HG02973 (cell line): ENCODE data around the gene ATXN2.
"Not testable (repeated sequence)": the region's sequence is repeated elsewhere in the genome, so short reads cannot be mapped to it uniquely, and the experiment has no call there.

Experiments used
- ATAC-seq: cut with Tn5 transposase; IDR thresholded peaks from one replicate; pipeline ENCODE4 v1.9.1; 2021; ENCODE audit warnings: moderate library complexity; ENCODE audit not compliant: unreplicated experiment

Gene ATXN2

GRCh38 chr12:111600205-111600642 is 1.1 kb upstream of the ATXN2 start:
- no peak for ATAC-seq

GRCh38 chr12:111599453-111600204 is 514 bp upstream of the ATXN2 start:
- peak; percentile 58 for ATAC-seq

- no peak for ATAC-seq
These were observed 1.1 kb downstream of the ATXN2 start for GRCh38 chr12:111597831-111598636.

- ATAC-seq, result no peak
These were observed 1.9 kb downstream of the ATXN2 start for GRCh38 chr12:111596985-111597830.

GRCh38 chr12:111595341-111595835 is 3.7 kb downstream of the ATXN2 start:
- ATAC-seq, result not testable (repeated sequence)

- not testable (repeated sequence) for ATAC-seq
These were observed 7.6 kb downstream of the ATXN2 start for GRCh38 chr12:111591399-111592010.

- no peak for ATAC-seq
These were observed 8.6 kb downstream of the ATXN2 start for GRCh38 chr12:111590552-111590951.

GRCh38 chr12:111589601-111590000 is 9.5 kb downstream of the ATXN2 start:
- no peak for ATAC-seq

- ATAC-seq, result no peak
These were observed 11.1 kb downstream of the ATXN2 start for GRCh38 chr12:111588010-111588409.

- ATAC-seq, result no peak
These were observed 12.1 kb downstream of the ATXN2 start for GRCh38 chr12:111586986-111587385.

GRCh38 chr12:111585690-111586089 is 13.4 kb downstream of the ATXN2 start:
- no peak for ATAC-seq

GRCh38 chr12:111584959-111585358 is 14.2 kb downstream of the ATXN2 start:
- ATAC-seq, result no peak

GRCh38 chr12:111583506-111583905 is 15.6 kb downstream of the ATXN2 start:
- ATAC-seq, result not testable (repeated sequence)

- no peak for ATAC-seq
These were observed 16.9 kb downstream of the ATXN2 start for GRCh38 chr12:111582133-111582747.

- no peak for ATAC-seq
These were observed 17.5 kb downstream of the ATXN2 start for GRCh38 chr12:111581434-111582132.

GRCh38 chr12:111580737-111581136 is 18.4 kb downstream of the ATXN2 start:
- no peak for ATAC-seq

- no peak for ATAC-seq
These were observed 19.0 kb downstream of the ATXN2 start for GRCh38 chr12:111580119-111580425.

GRCh38 chr12:111578971-111579340 is 20.2 kb downstream of the ATXN2 start:
- no peak for ATAC-seq

GRCh38 chr12:111578276-111578970 is 20.7 kb downstream of the ATXN2 start:
- ATAC-seq, result no peak
